Femur (tissue), 1 donor: ENCODE measurements around the gene EXOC4.
A peak's percentile ranks its signal among the peaks of the same experiment; 100 is the strongest.

Experiments
- DNase-seq: peaks from one replicate; pipeline ENCODE4 v3.0.0-alpha.2; 2017

Gene EXOC4

GRCh38 chr7:133805426-133805825 is 552.5 kb downstream of the EXOC4 start:
- no peak for DNase-seq

GRCh38 chr7:133807624-133808492 is 555.0 kb downstream of the EXOC4 start:
- DNase-seq = no peak

GRCh38 chr7:133808493-133808866 is 555.6 kb downstream of the EXOC4 start:
- DNase-seq = no peak

GRCh38 chr7:133812877-133813276 is 560.0 kb downstream of the EXOC4 start:
- no peak for DNase-seq

GRCh38 chr7:133815611-133816210 is 562.8 kb downstream of the EXOC4 start:
- no peak for DNase-seq

GRCh38 chr7:133819695-133820094 is 566.8 kb downstream of the EXOC4 start:
- DNase-seq = no peak

- DNase-seq = no peak
Observed at GRCh38 chr7:133820584-133820983, 567.7 kb downstream of the EXOC4 start.

- DNase-seq = no peak
Observed at GRCh38 chr7:133821171-133821570, 568.3 kb downstream of the EXOC4 start.

- DNase-seq = no peak
Observed at GRCh38 chr7:133822001-133822641, 569.2 kb downstream of the EXOC4 start.

GRCh38 chr7:133822868-133823552 is 570.1 kb downstream of the EXOC4 start:
- DNase-seq = no peak

GRCh38 chr7:133824132-133824531 is 571.3 kb downstream of the EXOC4 start:
- no peak for DNase-seq

- DNase-seq = no peak
Observed at GRCh38 chr7:133827707-133828623, 575.1 kb downstream of the EXOC4 start.

GRCh38 chr7:133828906-133829305 is 576.0 kb downstream of the EXOC4 start:
- DNase-seq = no peak

- no peak for DNase-seq
Observed at GRCh38 chr7:133829336-133829897, 576.5 kb downstream of the EXOC4 start.

GRCh38 chr7:133830081-133830480 is 577.2 kb downstream of the EXOC4 start:
- no peak for DNase-seq

- no peak for DNase-seq
Observed at GRCh38 chr7:133836666-133837065, 583.8 kb downstream of the EXOC4 start.

- DNase-seq = no peak
Observed at GRCh38 chr7:133837224-133837623, 584.3 kb downstream of the EXOC4 start.

- no peak for DNase-seq
Observed at GRCh38 chr7:133839121-133839520, 586.2 kb downstream of the EXOC4 start.

GRCh38 chr7:133843341-133843740 is 590.5 kb downstream of the EXOC4 start:
- no peak for DNase-seq

GRCh38 chr7:133845005-133845404 is 592.1 kb downstream of the EXOC4 start:
- no peak for DNase-seq

- peak; percentile 48 for DNase-seq
Observed at GRCh38 chr7:133846203-133846945, 593.5 kb downstream of the EXOC4 start.
